Vagina (tissue), 2 donors: ENCODE measurements around the gene ZNF697.

Experiments used
- POLR2AphosphoS5 ChIP-seq, 2 donors: sonication (generic); formaldehyde crosslinking; IDR thresholded peaks; one replicate each; pipeline ENCODE4 v1.9.0; 2017; ENCODE audit warnings: antibody characterized with exemption in 2 of 2, mild to moderate bottlenecking in 2 of 2, low read depth in 1 of 2; ENCODE audit not compliant: insufficient read depth in 1 of 2
- TF ChIP-seq, protein P1 (sequence below), 3 experiments: fragments of 450-650 bp in 2 of 3; fragments of 200-600 bp in 1 of 3; sonication (generic) in 1 of 3; IDR thresholded peaks; one replicate each; pipeline ENCODE4 v1.5.1; 2017 to 2019; ENCODE audit warnings: antibody characterized with exemption in 3 of 3, mild to moderate bottlenecking in 2 of 3, moderate library complexity in 2 of 3

DNA sequence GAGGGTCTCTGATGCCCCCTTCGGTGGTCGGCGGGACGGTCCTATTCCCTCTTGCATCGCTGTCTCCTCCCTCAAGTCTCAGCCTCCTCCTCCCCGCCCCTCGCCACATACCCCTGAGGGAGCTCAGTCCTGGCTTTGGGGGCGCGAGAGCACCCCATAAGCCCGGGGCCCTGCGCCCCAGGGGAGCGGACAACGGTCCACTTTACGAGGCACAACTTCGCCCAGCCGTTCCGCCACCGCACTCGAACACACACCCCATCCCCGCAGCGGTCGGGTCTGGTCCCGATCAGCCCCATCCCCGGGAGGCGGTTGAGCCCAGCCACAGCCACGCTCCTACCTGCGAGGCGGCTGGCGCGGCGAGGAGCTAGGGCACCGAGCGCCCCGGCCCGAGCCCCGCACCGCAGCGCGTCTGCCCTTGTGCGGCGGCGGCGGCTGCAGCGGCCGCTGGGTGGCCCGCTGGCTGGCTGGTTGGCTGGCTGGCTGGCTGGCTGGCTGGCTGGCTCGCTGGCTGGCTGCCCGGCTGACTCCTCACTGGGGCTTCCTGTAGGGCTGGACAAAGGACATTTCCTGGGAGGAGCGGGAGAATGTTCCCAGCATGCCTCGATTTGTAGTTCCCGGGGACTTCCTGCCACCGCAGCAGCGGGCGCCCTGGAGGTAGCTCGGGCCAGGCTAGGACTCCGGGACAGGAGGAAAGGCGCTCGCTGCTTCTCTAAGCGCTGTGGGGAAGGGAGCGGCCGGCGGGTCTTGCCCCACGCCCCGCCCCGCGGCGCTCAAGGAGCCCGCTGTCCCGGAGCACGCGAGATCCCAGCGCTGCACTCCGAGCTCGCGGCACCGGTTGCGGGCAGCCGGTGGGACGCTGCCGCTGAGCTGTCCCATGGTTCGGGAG, at the start of gene ZNF697:
- TF ChIP-seq, protein P1, sequence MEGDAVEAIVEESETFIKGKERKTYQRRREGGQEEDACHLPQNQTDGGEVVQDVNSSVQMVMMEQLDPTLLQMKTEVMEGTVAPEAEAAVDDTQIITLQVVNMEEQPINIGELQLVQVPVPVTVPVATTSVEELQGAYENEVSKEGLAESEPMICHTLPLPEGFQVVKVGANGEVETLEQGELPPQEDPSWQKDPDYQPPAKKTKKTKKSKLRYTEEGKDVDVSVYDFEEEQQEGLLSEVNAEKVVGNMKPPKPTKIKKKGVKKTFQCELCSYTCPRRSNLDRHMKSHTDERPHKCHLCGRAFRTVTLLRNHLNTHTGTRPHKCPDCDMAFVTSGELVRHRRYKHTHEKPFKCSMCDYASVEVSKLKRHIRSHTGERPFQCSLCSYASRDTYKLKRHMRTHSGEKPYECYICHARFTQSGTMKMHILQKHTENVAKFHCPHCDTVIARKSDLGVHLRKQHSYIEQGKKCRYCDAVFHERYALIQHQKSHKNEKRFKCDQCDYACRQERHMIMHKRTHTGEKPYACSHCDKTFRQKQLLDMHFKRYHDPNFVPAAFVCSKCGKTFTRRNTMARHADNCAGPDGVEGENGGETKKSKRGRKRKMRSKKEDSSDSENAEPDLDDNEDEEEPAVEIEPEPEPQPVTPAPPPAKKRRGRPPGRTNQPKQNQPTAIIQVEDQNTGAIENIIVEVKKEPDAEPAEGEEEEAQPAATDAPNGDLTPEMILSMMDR (IDR thresholded peaks at IDR 0.05), result no peak
- TF ChIP-seq POLR2AphosphoS5 (IDR thresholded peaks at IDR 0.05; ENCODE audit: insufficient read depth in 1 of 2, low read depth in 1 of 2), result peak; percentile 77 to 91
